Endothelial cell of umbilical vein (primary cell): ENCODE data around the gene GPR137B.
"Not testable (repeated sequence)": the region's sequence is repeated elsewhere in the genome, so short reads cannot be mapped to it uniquely, and the experiment has no call there.

ENCODE experiments used
- CTCF ChIP-seq, 2 donors: IDR thresholded peaks; 1 replicate in 1 of 2; 2 replicates in 1 of 2; pipeline ENCODE4 v1.5.1; 2011; ENCODE audit warnings: low read length in 2 of 2, mild to moderate bottlenecking in 2 of 2, moderate library complexity in 2 of 2, control low read depth in 1 of 2, inconsistent platforms in 1 of 2, low read depth in 1 of 2; ENCODE audit not compliant: insufficient read depth in 1 of 2; ENCODE audit errors: extremely low read depth in 1 of 2
- EZH2 ChIP-seq: IDR thresholded peaks from 2 replicates; pipeline ENCODE4 v1.6.1; 2012; ENCODE audit warnings: borderline replicate concordance, low read depth, mild to moderate bottlenecking, moderate library complexity, low read length, inconsistent platforms; ENCODE audit not compliant: severe bottlenecking
- JUN ChIP-seq: IDR thresholded peaks from 2 replicates; pipeline ENCODE4 v1.6.1; 2011; ENCODE audit warnings: borderline replicate concordance, low read depth; ENCODE audit not compliant: insufficient read length, insufficient read depth
- POLR2A ChIP-seq: IDR thresholded peaks from 2 replicates; pipeline ENCODE4 v1.6.1; 2012; ENCODE audit warnings: low read depth, mild to moderate bottlenecking, control low read depth, low read length
- POLR2AphosphoS5 ChIP-seq: IDR thresholded peaks from 2 replicates; pipeline ENCODE4 v1.6.1; 2012; ENCODE audit warnings: low read depth, mild to moderate bottlenecking, control low read depth, low read length, moderate library complexity; ENCODE audit not compliant: insufficient read depth

- TF ChIP-seq EZH2; CTCF (IDR thresholded peaks at IDR 0.05; ENCODE audit: extremely low read depth in 1 of 2, insufficient read depth in 1 of 2, low read depth in 1 of 2, low read length in 2 of 2); POLR2A; JUN; POLR2AphosphoS5: not testable (repeated sequence)
Measured at GRCh38 chr1:236188084-236188483, 45.7 kb downstream of the GPR137B start.
